Measurements from ENCODE around the gene ADK.

Gene ADK

DNA sequence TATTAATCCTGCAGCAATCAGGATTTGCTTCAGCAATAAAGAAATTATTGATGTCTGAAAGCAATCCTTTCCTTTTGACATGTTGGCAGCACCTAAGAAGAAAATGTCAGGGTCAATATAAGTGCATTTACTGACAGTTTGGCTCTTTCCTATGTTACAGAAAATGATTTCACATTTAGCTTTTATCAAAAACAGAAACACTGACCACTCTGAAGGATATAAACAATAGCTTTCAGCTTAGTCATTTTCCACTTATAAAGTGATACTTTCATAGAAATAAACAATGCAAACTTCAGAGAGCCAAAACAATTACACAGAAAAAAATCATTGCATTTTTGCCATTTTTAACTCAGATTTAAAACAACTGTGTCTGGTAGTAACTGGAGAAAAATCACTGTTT, 349.8 kb downstream of the ADK start:
- Histone ChIP-seq H3K36me3 (ENCODE audit: control insufficient read depth, insufficient read depth, low read length) (no peaks in the 10 kb centered on the region), H3K79me2 (no peaks in the 10 kb centered on the region), H2AFZ (no peak overlapping the region), H3K9me3 (ENCODE audit: control insufficient read depth, low read length) (no peaks in the 10 kb centered on the region), H3K9ac (no peak overlapping the region), H3K27me3 (ENCODE audit: control insufficient read depth, insufficient read depth, low read length) (no peaks in the 10 kb centered on the region), H3K27ac (no peak overlapping the region), H3K4me3 (ENCODE audit: low read depth, low read length) (no peak overlapping the region), H3K4me1 (no peaks in the 10 kb centered on the region), H3K4me2 (ENCODE audit: low read length) (no peak overlapping the region)
- no peak for TF ChIP-seq CTCF (IDR thresholded peaks at IDR 0.05)

- no peaks in the 10 kb centered on the region for H3K4me1 ChIP-seq
- H3K9me3 ChIP-seq (ENCODE audit: control insufficient read depth, low read length): no peaks in the 10 kb centered on the region
- H3K4me3 ChIP-seq (ENCODE audit: low read depth, low read length): no peak overlapping the region
- no peak overlapping the region for H3K27ac ChIP-seq
- H3K36me3 ChIP-seq (ENCODE audit: control insufficient read depth, insufficient read depth, low read length): no peaks in the 10 kb centered on the region
- H3K9ac ChIP-seq: no peak overlapping the region
- H3K79me2 ChIP-seq: no peaks in the 10 kb centered on the region
- H2AFZ ChIP-seq: no peak overlapping the region
- no peak for TF ChIP-seq CTCF (IDR thresholded peaks at IDR 0.05)
- H3K4me2 ChIP-seq (ENCODE audit: low read length): no peak overlapping the region
- no peaks in the 10 kb centered on the region for H3K27me3 ChIP-seq (ENCODE audit: control insufficient read depth, insufficient read depth, low read length)
Observed at GRCh38 chr10:74502963-74503608, 352.1 kb downstream of the ADK start.

DNA sequence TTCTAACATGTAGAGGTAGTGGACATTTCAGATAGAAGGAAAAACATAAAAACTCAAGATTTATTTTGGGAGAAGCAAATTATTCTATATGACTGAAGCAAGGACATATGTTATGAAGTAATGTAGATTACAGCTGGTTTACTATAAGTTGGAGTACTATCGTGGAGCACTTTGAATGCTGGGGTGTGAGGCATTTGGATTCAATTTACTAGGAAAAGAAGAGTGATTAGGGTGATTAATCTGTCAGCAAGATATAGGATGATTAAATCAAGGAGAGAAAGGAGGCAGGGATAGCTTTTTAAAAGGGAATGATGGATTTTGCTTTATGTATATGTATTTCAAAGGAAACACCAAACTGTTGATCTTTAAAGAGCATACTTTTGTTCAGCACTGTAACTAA, 356.9 kb downstream of the ADK start:
- Histone ChIP-seq H3K9me3 (ENCODE audit: control insufficient read depth, low read length) (no peaks in the 10 kb centered on the region), H3K4me3 (ENCODE audit: low read depth, low read length) (no peak overlapping the region), H3K27ac (no peak overlapping the region), H2AFZ (no peak overlapping the region), H3K27me3 (ENCODE audit: control insufficient read depth, insufficient read depth, low read length) (no peaks in the 10 kb centered on the region), H3K4me2 (ENCODE audit: low read length) (no peak overlapping the region), H3K9ac (no peak overlapping the region), H3K79me2 (no peaks in the 10 kb centered on the region), H3K36me3 (ENCODE audit: control insufficient read depth, insufficient read depth, low read length) (no peaks in the 10 kb centered on the region), H3K4me1 (no peaks in the 10 kb centered on the region)
- no peak for TF ChIP-seq CTCF (IDR thresholded peaks at IDR 0.05)

DNA sequence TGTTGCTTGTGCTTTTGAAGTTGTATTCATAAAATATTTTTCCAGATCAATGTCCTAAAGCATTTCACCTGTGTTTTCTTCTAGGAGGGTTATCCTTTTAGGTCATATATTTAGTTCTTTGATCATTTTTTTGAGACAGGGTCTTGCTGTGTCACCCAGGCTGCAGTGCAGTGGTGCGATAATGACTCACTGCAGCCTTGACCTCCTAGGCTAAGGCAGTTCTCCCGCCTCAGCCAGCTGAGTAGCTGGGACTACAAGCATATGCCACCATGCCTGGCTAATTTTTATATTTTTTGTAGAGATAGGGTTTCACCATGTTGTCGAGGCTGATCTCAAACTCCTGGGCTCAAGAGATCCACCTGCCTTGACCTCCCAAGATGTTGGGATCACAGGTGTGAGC, 359.6 kb downstream of the ADK start:
- Histone ChIP-seq H2AFZ (no peak overlapping the region), H3K79me2 (no peaks in the 10 kb centered on the region), H3K27ac (no peak overlapping the region), H3K9me3 (ENCODE audit: control insufficient read depth, low read length) (no peaks in the 10 kb centered on the region), H3K4me2 (ENCODE audit: low read length) (no peak overlapping the region), H3K9ac (no peak overlapping the region), H3K4me1 (no peaks in the 10 kb centered on the region), H3K4me3 (ENCODE audit: low read depth, low read length) (no peak overlapping the region), H3K27me3 (ENCODE audit: control insufficient read depth, insufficient read depth, low read length) (no peaks in the 10 kb centered on the region), H3K36me3 (ENCODE audit: control insufficient read depth, insufficient read depth, low read length) (no peaks in the 10 kb centered on the region)
- TF ChIP-seq CTCF (IDR thresholded peaks at IDR 0.05): no peak

DNA sequence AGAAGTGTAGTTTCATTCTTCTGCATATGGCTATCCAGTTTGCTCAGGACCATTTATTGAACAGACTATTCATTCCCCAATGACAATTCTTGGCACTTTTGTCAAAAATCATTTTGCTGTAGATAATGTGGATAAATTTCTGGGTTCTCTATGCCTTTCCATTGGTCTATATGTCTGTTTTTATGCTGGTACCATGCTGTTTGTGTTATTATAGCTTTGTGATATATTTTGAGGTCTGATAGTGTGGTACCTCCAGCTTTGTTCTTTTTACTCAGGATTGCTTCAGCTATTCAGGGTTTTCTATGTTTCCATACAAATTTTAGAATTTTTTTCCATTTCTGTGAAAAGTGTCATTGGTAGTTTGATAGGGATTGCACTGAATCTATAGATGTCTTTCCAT, 360.0 kb downstream of the ADK start:
- Histone ChIP-seq H3K9me3 (ENCODE audit: control insufficient read depth, low read length) (no peaks in the 10 kb centered on the region), H2AFZ (no peak overlapping the region), H3K27me3 (ENCODE audit: control insufficient read depth, insufficient read depth, low read length) (no peaks in the 10 kb centered on the region), H3K4me1 (no peaks in the 10 kb centered on the region), H3K9ac (no peak overlapping the region), H3K36me3 (ENCODE audit: control insufficient read depth, insufficient read depth, low read length) (no peaks in the 10 kb centered on the region), H3K79me2 (no peaks in the 10 kb centered on the region), H3K27ac (no peak overlapping the region), H3K4me3 (ENCODE audit: low read depth, low read length) (no peak overlapping the region), H3K4me2 (ENCODE audit: low read length) (no peak overlapping the region)
- TF ChIP-seq CTCF (IDR thresholded peaks at IDR 0.05): no peak

Data from parathyroid adenoma (tissue), 2 donors.